Head of caudate nucleus (tissue), 42 donors: Measurements from ENCODE around the gene COL4A1.
A peak's percentile ranks its signal among the peaks of the same experiment; 100 is the strongest.

Experiments used
- DNase-seq, 42 donors: peaks; one replicate each; pipeline versions ENCODE4 v3.0.0 to v3.0.0-alpha.2; 2020 to 2021; ENCODE audit warnings: mixed read lengths in 7 of 42
- intact Hi-C: fragments of 100-400 bp; cut with DNase I; formaldehyde crosslinking; loops from one replicate; pipeline ENCODE4 v1.15.0; 2022

The COL4A1 gene

GRCh38 chr13:110149036-110149435 lies 157.9 kb downstream of the COL4A1 start:
- DNase-seq = no peak
- intact Hi-C loops = no loop called here

GRCh38 chr13:110140099-110140498 lies 166.9 kb downstream of the COL4A1 start:
- intact Hi-C loops = no loop called here
- DNase-seq = no peak

GRCh38 chr13:110138700-110139036 lies 168.3 kb downstream of the COL4A1 start:
- DNase-seq = no peak
- intact Hi-C loops = no loop called here

GRCh38 chr13:110138010-110138699 lies 168.8 kb downstream of the COL4A1 start:
- intact Hi-C loops = no loop called here
- DNase-seq = peak; percentile 63 to 96 (median 84)

- intact Hi-C loops = no loop called here
- peak in 23 of 42 donors; percentile 23 to 61 (median 44) for DNase-seq
Observed at GRCh38 chr13:110137680-110138009, 169.3 kb downstream of the COL4A1 start.

GRCh38 chr13:110136660-110137585 lies 170.0 kb downstream of the COL4A1 start:
- peak in 14 of 42 donors; percentile 36 to 73 (median 49) for DNase-seq
- intact Hi-C loops = no loop called here

- intact Hi-C loops = no loop called here
- DNase-seq = no peak
Observed at GRCh38 chr13:110135977-110136597, 170.9 kb downstream of the COL4A1 start.

- peak in 1 of 42 donors; percentile 35 for DNase-seq
- intact Hi-C loops = no loop called here
Observed at GRCh38 chr13:110134801-110135200, 172.2 kb downstream of the COL4A1 start.

GRCh38 chr13:110133425-110134235 lies 173.3 kb downstream of the COL4A1 start:
- DNase-seq = peak in 1 of 42 donors; percentile 30

GRCh38 chr13:110132225-110132982 lies 174.6 kb downstream of the COL4A1 start:
- intact Hi-C loops = no loop called here
- DNase-seq = peak in 6 of 42 donors; percentile 27 to 52 (median 40)

More at GRCh38 chr13:110133425-110134235, 173.3 kb downstream of the COL4A1 start:
- intact Hi-C loops = no loop called here

- intact Hi-C loops = no loop called here
- peak in 1 of 42 donors; percentile 28 for DNase-seq
Observed at GRCh38 chr13:110131424-110131823, 175.5 kb downstream of the COL4A1 start.

- DNase-seq = no peak
- intact Hi-C loops = no loop called here
Observed at GRCh38 chr13:110130431-110130830, 176.5 kb downstream of the COL4A1 start.

GRCh38 chr13:110129539-110130186 lies 177.3 kb downstream of the COL4A1 start:
- intact Hi-C loops = no loop called here

GRCh38 chr13:110129076-110129475 lies 177.9 kb downstream of the COL4A1 start:
- intact Hi-C loops = no loop called here
- peak in 1 of 42 donors; percentile 33 for DNase-seq

More at GRCh38 chr13:110129539-110130186, 177.3 kb downstream of the COL4A1 start:
- DNase-seq = peak in 1 of 42 donors; percentile 28

- intact Hi-C loops = no loop called here
- no peak for DNase-seq
Observed at GRCh38 chr13:110128546-110128945, 178.4 kb downstream of the COL4A1 start.

GRCh38 chr13:110127986-110128511 lies 178.9 kb downstream of the COL4A1 start:
- no peak for DNase-seq
- intact Hi-C loops = no loop called here

- peak in 25 of 42 donors; percentile 12 to 79 (median 54) for DNase-seq
- intact Hi-C loops = no loop called here
Observed at GRCh38 chr13:110126391-110126961, 180.5 kb downstream of the COL4A1 start.
